GM19452 (cell line): ENCODE results near the gene DNAJC11.
"Not testable (repeated sequence)": the region's sequence is repeated elsewhere in the genome, so short reads cannot be mapped to it uniquely, and the experiment has no call there.

Source experiments
- ATAC-seq: cut with Tn5 transposase; IDR thresholded peaks from one replicate; pipeline ENCODE4 v1.9.1; 2021; ENCODE audit not compliant: unreplicated experiment

Gene DNAJC11

GRCh38 chr1:6653436-6654290 lies 48.0 kb downstream of the DNAJC11 start:
- no peak for ATAC-seq

- no peak for ATAC-seq
Measured at GRCh38 chr1:6652986-6653385, 48.6 kb downstream of the DNAJC11 start.

GRCh38 chr1:6651909-6652308 lies 49.7 kb downstream of the DNAJC11 start:
- ATAC-seq = no peak

- no peak for ATAC-seq
Measured at GRCh38 chr1:6648556-6648955, 53.1 kb downstream of the DNAJC11 start.

- ATAC-seq = no peak
Measured at GRCh38 chr1:6646499-6647148, 55.0 kb downstream of the DNAJC11 start.

GRCh38 chr1:6645018-6645417 lies 56.6 kb downstream of the DNAJC11 start:
- no peak for ATAC-seq

GRCh38 chr1:6640867-6641266 lies 60.7 kb downstream of the DNAJC11 start:
- ATAC-seq = not testable (repeated sequence)

- no peak for ATAC-seq
Measured at GRCh38 chr1:6638226-6638625, 63.4 kb downstream of the DNAJC11 start.

- ATAC-seq = no peak
Measured at GRCh38 chr1:6637770-6638169, 63.8 kb downstream of the DNAJC11 start.

GRCh38 chr1:6636778-6637177 lies 64.8 kb downstream of the DNAJC11 start:
- ATAC-seq = not testable (repeated sequence)

GRCh38 chr1:6635910-6636760 lies 65.5 kb downstream of the DNAJC11 start:
- no peak for ATAC-seq

- ATAC-seq = no peak
Measured at GRCh38 chr1:6635161-6635909, 66.3 kb downstream of the DNAJC11 start.

GRCh38 chr1:6634371-6635052 lies 67.1 kb downstream of the DNAJC11 start:
- no peak for ATAC-seq

- ATAC-seq = no peak
Measured at GRCh38 chr1:6632588-6633514, 68.8 kb downstream of the DNAJC11 start.

GRCh38 chr1:6631058-6631457 lies 70.6 kb downstream of the DNAJC11 start:
- ATAC-seq = no peak

- no peak for ATAC-seq
Measured at GRCh38 chr1:6630027-6630426, 71.6 kb downstream of the DNAJC11 start.

- no peak for ATAC-seq
Measured at GRCh38 chr1:6628971-6629479, 72.6 kb downstream of the DNAJC11 start.

- ATAC-seq = no peak
Measured at GRCh38 chr1:6627841-6628545, 73.6 kb downstream of the DNAJC11 start.
